HG02623 (cell line): ENCODE measurements around the gene SAMD7.

Source experiments
- ATAC-seq: cut with Tn5 transposase; IDR thresholded peaks from one replicate; pipeline ENCODE4 v1.9.1; 2021; ENCODE audit warnings: moderate library complexity; ENCODE audit not compliant: unreplicated experiment

The SAMD7 gene

GRCh38 chr3:169965562-169966427, 54.4 kb downstream of the SAMD7 start:
- peak; percentile 13 for ATAC-seq

- peak; percentile 76 for ATAC-seq
These were observed 55.1 kb downstream of the SAMD7 start, which contains the start of gene SEC62 for GRCh38 chr3:169966428-169966950. Gene SEC62 (plus strand): TSS chr3:169966807. CDS start chr3:169966823, 16 bp downstream.

GRCh38 chr3:169966951-169967915, 55.9 kb downstream of the SAMD7 start:
- peak; percentile 34 for ATAC-seq

- ATAC-seq, result no peak
These were observed 57.0 kb downstream of the SAMD7 start for GRCh38 chr3:169968224-169968885.

GRCh38 chr3:169969174-169970095, 58.1 kb downstream of the SAMD7 start:
- no peak for ATAC-seq

GRCh38 chr3:169970847-169971246, 59.5 kb downstream of the SAMD7 start:
- no peak for ATAC-seq

DNA sequence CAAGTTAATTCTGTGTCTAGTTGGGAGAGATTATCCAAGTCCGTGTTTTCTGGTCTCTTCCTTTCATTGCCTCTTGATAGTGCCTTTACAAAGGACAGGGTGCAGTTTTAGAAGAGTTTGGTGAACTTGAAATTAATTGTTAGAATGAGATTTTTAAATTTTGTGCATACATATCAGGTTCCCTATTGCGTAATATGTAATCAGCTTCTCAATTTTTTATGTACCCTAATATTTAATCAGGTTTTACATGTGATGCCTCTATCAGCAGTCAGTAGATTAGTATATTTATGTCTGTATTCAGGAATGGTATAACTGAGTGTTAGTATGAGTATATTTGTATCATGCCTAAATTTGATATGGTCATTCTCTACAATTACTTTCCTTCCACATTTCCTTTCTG, 60.1 kb downstream of the SAMD7 start:
- no peak for ATAC-seq

DNA sequence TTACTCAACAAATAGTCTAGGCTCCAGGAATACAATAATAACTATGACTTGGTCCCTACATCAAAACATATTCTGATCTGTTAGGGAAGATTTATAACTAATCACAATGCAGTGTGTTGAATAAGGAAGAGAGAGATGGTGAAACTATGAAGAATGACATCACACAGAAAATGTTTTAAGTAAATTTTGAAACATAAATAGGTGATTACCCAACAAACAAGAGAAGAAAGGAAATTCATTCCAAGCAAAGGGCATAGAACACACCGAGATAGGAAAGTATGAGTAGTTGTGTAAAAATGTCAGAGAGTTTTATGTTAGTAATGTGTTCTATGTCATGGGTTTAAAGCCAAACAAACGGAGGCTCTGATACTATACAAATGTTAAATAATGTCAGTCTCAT, 68.7 kb downstream of the SAMD7 start:
- ATAC-seq, result no peak

GRCh38 chr3:169984292-169984691, 72.9 kb downstream of the SAMD7 start:
- ATAC-seq, result no peak
